Measurements from ENCODE around the gene SOCS7. TPM values are rescaled to one million over a fixed set of nuclear protein-coding genes. Genes with fewer than 3 reads are reported as not detected.
A peak's percentile ranks its signal among the peaks of the same experiment; 100 is the strongest.

SOCS7 gene
- polyA plus RNA-seq, 3 donors = 0.14 to 13.2 (median 0.15) TPM

- no peak overlapping the region for H3K27ac Mint-ChIP-seq
- intact Hi-C loops (cut with micrococcal nuclease) = no loop called here
- peak overlapping the region in 1 of 2 donors; percentile 83 for H3K4me3 Mint-ChIP-seq
- no peak overlapping the region for H3K9ac ChIP-seq (ENCODE audit: insufficient read depth, low read length, poor library complexity, severe bottlenecking)
- no peak for DNase-seq
- peaks cover 0 to 12% of the 10 kb centered on the region in 2 donors for H3K9me3 ChIP-seq (replicated peaks in 1 of 2; ENCODE audit: control insufficient read depth in 1 of 2, insufficient read depth in 1 of 2, low read length in 2 of 2)
- H3K27me3 ChIP-seq (ENCODE audit: control insufficient read depth in 2 of 2, insufficient read depth in 2 of 2, low read length in 2 of 2) = peaks cover 13 to 43% of the 10 kb centered on the region in 2 donors
- no peaks in the 10 kb centered on the region for H4K20me1 ChIP-seq (ENCODE audit: insufficient read depth, low read length)
- no CpG with 5 or more reads among the region's 7 CpGs for WGBS (ENCODE audit: insufficient coverage)
- no peak overlapping the region for H3K4me3 ChIP-seq (replicated peaks in 1 of 3; ENCODE audit: low read depth in 2 of 3, low read length in 3 of 3)
- no peak for TF ChIP-seq CTCF (IDR thresholded peaks at IDR 0.05)
- no peak overlapping the region for H3K4me2 ChIP-seq (replicated peaks; ENCODE audit: extremely low read depth, low read length, poor library complexity, severe bottlenecking)
- no peak overlapping the region for H3K27ac ChIP-seq (ENCODE audit: low read depth in 1 of 2, low read length in 2 of 2)
- no peak overlapping the region for H2AFZ ChIP-seq (ENCODE audit: insufficient read depth, low read depth, low read length, poor library complexity, severe bottlenecking)
- H3K36me3 Mint-ChIP-seq = peaks cover 0 to 2% of the 10 kb centered on the region in 2 donors
- H3K36me3 ChIP-seq (replicated peaks in 1 of 2; ENCODE audit: control insufficient read depth in 1 of 2, insufficient read depth in 2 of 2, low read length in 2 of 2) = no peaks in the 10 kb centered on the region
- H3K79me2 ChIP-seq (ENCODE audit: insufficient read depth, low read length) = no peaks in the 10 kb centered on the region
- peaks cover 0 to 4% (median 1%) of the 10 kb centered on the region in 7 donors for H3K9me3 Mint-ChIP-seq
- H3K4me1 Mint-ChIP-seq = peaks cover 18% of the 10 kb centered on the region
- H3K4me1 ChIP-seq (ENCODE audit: control insufficient read depth in 1 of 2, insufficient read depth in 2 of 2, low read length in 2 of 2) = peaks cover 12 to 13% of the 10 kb centered on the region in 2 donors
- peaks cover 43 to 60% (median 43%) of the 10 kb centered on the region in 3 donors for H3K27me3 Mint-ChIP-seq (ENCODE audit: low read depth in 3 of 3)
Observed at GRCh38 chr17:38418062-38418692, 66.5 kb downstream of the SOCS7 start.

GRCh38 chr17:38418693-38419507 lies 67.3 kb downstream of the SOCS7 start:
- H3K4me1 Mint-ChIP-seq = peaks cover 18% of the 10 kb centered on the region
- Histone ChIP-seq H3K27me3 (ENCODE audit: control insufficient read depth in 2 of 2, insufficient read depth in 2 of 2, low read length in 2 of 2) (peaks cover 13 to 43% of the 10 kb centered on the region in 2 donors), H3K9ac (ENCODE audit: insufficient read depth, low read length, poor library complexity, severe bottlenecking) (no peak overlapping the region), H3K4me2 (replicated peaks; ENCODE audit: extremely low read depth, low read length, poor library complexity, severe bottlenecking) (no peak overlapping the region), H3K9me3 (replicated peaks in 1 of 2; ENCODE audit: control insufficient read depth in 1 of 2, insufficient read depth in 1 of 2, low read length in 2 of 2) (peaks cover 0 to 12% of the 10 kb centered on the region in 2 donors), H3K36me3 (replicated peaks in 1 of 2; ENCODE audit: control insufficient read depth in 1 of 2, insufficient read depth in 2 of 2, low read length in 2 of 2) (no peaks in the 10 kb centered on the region), H3K4me3 (replicated peaks in 1 of 3; ENCODE audit: low read depth in 2 of 3, low read length in 3 of 3) (no peak overlapping the region), H4K20me1 (ENCODE audit: insufficient read depth, low read length) (no peaks in the 10 kb centered on the region), H3K4me1 (ENCODE audit: control insufficient read depth in 1 of 2, insufficient read depth in 2 of 2, low read length in 2 of 2) (peaks cover 12 to 13% of the 10 kb centered on the region in 2 donors), H3K27ac (ENCODE audit: low read depth in 1 of 2, low read length in 2 of 2) (no peak overlapping the region), H2AFZ (ENCODE audit: insufficient read depth, low read depth, low read length, poor library complexity, severe bottlenecking) (no peak overlapping the region), H3K79me2 (ENCODE audit: insufficient read depth, low read length) (no peaks in the 10 kb centered on the region)
- no peak for DNase-seq
- peaks cover 45 to 65% (median 47%) of the 10 kb centered on the region in 3 donors for H3K27me3 Mint-ChIP-seq (ENCODE audit: low read depth in 3 of 3)
- 9% methylated on average over 26 of the region's 78 CpGs for WGBS (ENCODE audit: insufficient coverage)
- TF ChIP-seq CTCF (IDR thresholded peaks at IDR 0.05) = no peak
- intact Hi-C loops (cut with micrococcal nuclease) = no loop called here
- peak overlapping the region in 1 of 7 donors; percentile 70 for H3K27ac Mint-ChIP-seq
- peak overlapping the region in 1 of 2 donors; percentile 83 for H3K4me3 Mint-ChIP-seq
- peaks cover 0 to 4% (median 1%) of the 10 kb centered on the region in 7 donors for H3K9me3 Mint-ChIP-seq
- peaks cover 0 to 2% of the 10 kb centered on the region in 2 donors for H3K36me3 Mint-ChIP-seq
